Renal pelvis (tissue), 4 donors: ENCODE data around the gene SLC37A1. TPM values are rescaled to one million over a fixed set of nuclear protein-coding genes. Genes with fewer than 3 reads are reported as not detected.
A peak's percentile ranks its signal among the peaks of the same experiment; 100 is the strongest.

ENCODE experiments used
- DNase-seq: peaks from one replicate; pipeline ENCODE4 v3.0.0-alpha.2; 2013
- polyA plus RNA-seq, 3 donors: library from polyadenylated mRNA; unstranded; fragments of 120-200 nt; gene quantifications; one replicate each; pipeline ENCODE4 v1.2.1, GENCODE V29; 2013; ENCODE audit not compliant: insufficient read length in 3 of 3

Gene SLC37A1
- polyA plus RNA-seq, 3 donors: 7.7 to 11.6 (median 7.9) TPM

GRCh38 chr21:42560517-42561179 is 47.0 kb downstream of the SLC37A1 start:
- no peak for DNase-seq

GRCh38 chr21:42561762-42562650 is 48.4 kb downstream of the SLC37A1 start:
- peak; percentile 55 for DNase-seq

GRCh38 chr21:42562816-42563215 is 49.2 kb downstream of the SLC37A1 start:
- DNase-seq: no peak

- no peak for DNase-seq
Observed at GRCh38 chr21:42563261-42563660, 49.6 kb downstream of the SLC37A1 start.

- DNase-seq: peak; percentile 60
Observed at GRCh38 chr21:42563686-42564085, 50.0 kb downstream of the SLC37A1 start.

- DNase-seq: no peak
Observed at GRCh38 chr21:42564561-42564971, 50.9 kb downstream of the SLC37A1 start.

GRCh38 chr21:42565206-42565810 is 51.7 kb downstream of the SLC37A1 start:
- no peak for DNase-seq

- no peak for DNase-seq
Observed at GRCh38 chr21:42565886-42566523, 52.4 kb downstream of the SLC37A1 start.

GRCh38 chr21:42566524-42567213 is 53.0 kb downstream of the SLC37A1 start:
- no peak for DNase-seq

- DNase-seq: no peak
Observed at GRCh38 chr21:42567214-42567555, 53.5 kb downstream of the SLC37A1 start.

- no peak for DNase-seq
Observed at GRCh38 chr21:42567861-42568260, 54.2 kb downstream of the SLC37A1 start.

- DNase-seq: no peak
Observed at GRCh38 chr21:42568376-42568775, 54.7 kb downstream of the SLC37A1 start.

- DNase-seq: no peak
Observed at GRCh38 chr21:42568866-42569731, 55.4 kb downstream of the SLC37A1 start.

- no peak for DNase-seq
Observed at GRCh38 chr21:42569732-42570301, 56.2 kb downstream of the SLC37A1 start.

GRCh38 chr21:42570362-42570761 is 56.7 kb downstream of the SLC37A1 start:
- no peak for DNase-seq

GRCh38 chr21:42570841-42571387 is 57.3 kb downstream of the SLC37A1 start:
- DNase-seq: peak; percentile 89

- DNase-seq: no peak
Observed at GRCh38 chr21:42571391-42572150, 57.9 kb downstream of the SLC37A1 start.

- no peak for DNase-seq
Observed at GRCh38 chr21:42572906-42573495, 59.3 kb downstream of the SLC37A1 start.
